ENCODE results near the gene LDLRAP1.

LDLRAP1 gene

DNA sequence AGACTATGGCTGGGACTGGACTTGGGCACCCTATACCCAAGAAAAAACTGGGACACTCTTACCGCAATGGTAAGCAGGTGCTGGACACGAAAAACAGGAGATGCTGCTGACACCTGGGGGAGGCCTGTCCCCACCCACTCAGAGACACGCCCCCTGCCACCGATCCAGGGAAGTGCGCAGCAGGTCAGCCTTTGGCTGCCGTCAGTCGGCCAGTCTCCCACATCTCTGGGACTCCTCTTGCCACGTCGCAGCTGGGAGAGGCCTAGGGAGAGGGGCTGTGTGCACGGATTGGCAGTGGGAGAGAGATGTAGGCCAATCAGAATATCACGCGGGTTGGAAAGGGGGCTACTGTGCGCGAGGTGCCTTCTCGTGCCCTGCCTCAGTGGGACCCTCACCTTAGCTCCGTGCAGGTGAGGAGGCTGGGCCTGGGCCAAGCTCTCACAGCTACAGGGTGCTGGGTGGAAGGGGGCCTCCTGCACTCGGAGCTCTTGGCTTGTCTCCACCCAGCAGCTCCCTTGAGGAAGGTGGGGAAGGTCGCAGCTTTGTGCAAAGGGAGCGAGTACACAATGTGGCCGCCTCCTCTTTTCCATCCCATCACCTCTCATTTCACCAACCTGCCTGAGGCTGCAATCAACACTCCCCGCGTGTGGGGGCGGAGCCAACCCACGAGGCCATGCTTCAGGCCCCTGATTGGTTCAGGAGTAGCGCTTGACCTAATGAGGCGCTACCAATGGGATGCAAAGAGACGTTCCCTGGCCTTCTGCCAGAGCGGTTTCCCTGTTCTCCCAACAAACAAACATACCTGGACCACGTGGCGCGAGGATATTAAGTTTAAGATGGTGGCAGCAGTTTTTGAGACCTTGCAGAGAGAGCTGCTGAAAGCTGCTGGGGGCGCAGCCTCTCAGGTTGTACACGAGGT is 25.7 kb upstream of the LDLRAP1 start:
- DNase-seq (no peak), ATAC-seq (replicated peaks) (no peak)
- no peak overlapping the region for H3K27ac Mint-ChIP-seq
- H3K4me1 Mint-ChIP-seq, result peaks cover 0 to 7% of the 10 kb centered on the region in 2 donors
- no peak overlapping the region for H3K4me3 Mint-ChIP-seq
- H3K27me3 Mint-ChIP-seq, result no peaks in the 10 kb centered on the region
- no peaks in the 10 kb centered on the region for H3K36me3 Mint-ChIP-seq
- H3K9me3 Mint-ChIP-seq, result no peaks in the 10 kb centered on the region

DNA sequence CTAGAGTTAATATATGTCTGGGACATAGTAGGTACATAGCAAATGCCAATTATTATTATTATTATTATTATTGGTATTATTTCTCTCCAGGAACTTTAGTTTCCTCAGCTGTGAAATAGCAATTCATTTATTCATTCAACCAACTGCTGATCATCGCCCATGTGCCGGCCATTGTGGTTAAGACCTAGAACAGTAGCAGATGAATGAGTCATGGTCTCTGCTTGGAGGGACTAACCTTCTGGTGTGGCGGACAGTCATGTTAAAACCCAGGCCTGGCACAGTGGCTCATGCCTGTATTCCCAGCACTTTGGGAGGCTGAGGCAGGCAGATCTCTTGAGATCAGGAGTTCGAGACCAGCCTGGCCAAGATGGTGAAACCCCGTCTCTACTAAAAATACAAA is 23.8 kb upstream of the LDLRAP1 start:
- H3K9me3 Mint-ChIP-seq, result no peaks in the 10 kb centered on the region
- no peak overlapping the region for H3K4me3 Mint-ChIP-seq
- H3K27me3 Mint-ChIP-seq, result no peaks in the 10 kb centered on the region
- ATAC-seq (replicated peaks) (no peak), DNase-seq (no peak)
- H3K36me3 Mint-ChIP-seq, result no peaks in the 10 kb centered on the region
- no peak overlapping the region for H3K27ac Mint-ChIP-seq
- peaks cover 0 to 7% of the 10 kb centered on the region in 2 donors for H3K4me1 Mint-ChIP-seq

DNA sequence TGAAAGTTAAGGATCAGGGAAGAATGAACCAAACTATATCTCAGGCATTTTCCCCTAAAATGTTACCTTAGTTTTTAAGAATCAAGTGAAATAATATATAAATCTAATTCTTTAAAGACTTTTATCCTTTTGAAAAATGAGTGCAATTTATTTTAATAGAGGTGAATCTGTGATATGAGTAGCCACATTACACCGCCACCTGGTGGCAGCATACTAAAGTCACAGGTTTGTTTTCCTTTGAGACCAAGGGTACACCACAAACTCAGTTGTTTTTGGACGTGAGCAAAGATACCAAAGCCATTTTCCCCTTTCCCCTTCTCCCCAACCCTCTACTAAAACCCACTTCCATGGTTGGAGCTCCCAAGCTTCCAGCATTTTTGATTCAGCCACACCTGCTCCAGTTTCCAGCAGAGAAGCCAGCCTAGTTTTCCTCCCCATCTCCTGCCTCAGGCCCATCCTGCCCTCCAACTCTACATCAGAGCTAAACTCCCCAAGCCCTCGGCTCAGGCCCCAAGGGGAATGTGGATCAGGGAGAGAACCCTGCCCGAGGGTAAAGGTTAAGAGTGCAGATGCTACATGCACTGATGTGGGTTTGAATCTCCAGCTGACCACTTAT is 22.9 kb upstream of the LDLRAP1 start:
- Mint-ChIP-seq H3K4me1 (peaks cover 0 to 7% of the 10 kb centered on the region in 2 donors), H3K27me3 (peaks cover 4% of the 10 kb centered on the region in 2 donors), H3K9me3 (peaks cover 4% of the 10 kb centered on the region in 2 donors), H3K4me3 (no peak overlapping the region), H3K27ac (no peak overlapping the region), H3K36me3 (no peaks in the 10 kb centered on the region)
- peak; percentile 60 to 63 for ATAC-seq (replicated peaks)
- no peak for DNase-seq

DNA sequence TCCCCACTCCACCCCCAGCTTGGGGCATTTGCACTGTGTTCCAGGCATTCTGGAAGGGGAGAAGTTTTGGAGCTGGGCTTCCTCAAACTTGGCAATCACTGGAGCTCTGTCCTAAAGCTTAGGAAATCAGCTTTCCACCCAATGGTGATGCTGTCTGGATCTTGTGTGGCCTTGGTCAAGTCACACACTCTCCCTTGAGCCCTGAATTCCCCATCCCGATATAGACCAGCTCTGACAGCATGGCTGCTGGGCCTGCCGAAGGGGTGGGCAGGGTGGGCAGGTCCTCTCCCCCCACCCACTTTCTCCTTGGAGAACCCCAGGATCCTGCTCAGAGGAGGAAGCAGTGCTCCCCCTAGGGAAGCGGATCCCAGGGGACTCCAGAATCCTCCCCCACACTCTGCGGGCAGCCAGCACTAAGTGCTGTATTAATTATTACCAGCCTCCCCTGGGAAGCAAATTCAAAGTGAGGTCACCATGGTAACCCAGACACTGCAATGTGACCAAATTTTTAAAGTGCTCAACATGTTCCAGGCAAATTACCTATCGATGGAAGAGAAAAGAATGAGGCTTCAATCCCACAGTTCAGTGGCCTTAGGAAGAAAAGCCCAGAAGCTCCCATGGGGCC is 21.3 kb upstream of the LDLRAP1 start:
- Mint-ChIP-seq H3K27ac (peak overlapping the region; percentile 47), H3K27me3 (peaks cover 4% of the 10 kb centered on the region in 2 donors), H3K9me3 (peaks cover 4% of the 10 kb centered on the region in 2 donors), H3K4me1 (peaks cover 0 to 7% of the 10 kb centered on the region in 2 donors), H3K4me3 (no peak overlapping the region), H3K36me3 (no peaks in the 10 kb centered on the region)
- DNase-seq (peak; percentile 18), ATAC-seq (replicated peaks) (peak; percentile 65 to 72)

DNA sequence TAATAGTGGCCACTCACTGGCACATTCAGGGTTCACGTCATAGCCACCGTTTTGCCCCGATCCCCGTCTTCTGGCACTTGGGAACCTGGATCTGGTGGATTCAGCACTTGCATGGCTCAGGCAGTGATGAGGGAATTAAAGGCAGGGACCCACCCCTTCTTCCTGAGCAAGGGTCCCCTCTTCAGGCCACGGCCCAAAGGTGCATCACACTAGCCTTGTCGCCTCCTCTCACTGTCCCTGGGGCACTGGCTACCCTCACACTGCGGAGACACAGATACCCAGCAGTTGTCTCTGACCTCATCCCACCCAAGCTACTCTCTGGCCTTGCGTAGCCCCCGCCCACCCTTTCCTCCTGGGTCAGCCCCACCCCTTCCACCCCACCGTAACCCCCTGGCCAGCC is 19.9 kb upstream of the LDLRAP1 start:
- Mint-ChIP-seq H3K27me3 (peaks cover 4% of the 10 kb centered on the region in 2 donors), H3K4me3 (no peak overlapping the region), H3K9me3 (peaks cover 4% of the 10 kb centered on the region in 2 donors), H3K4me1 (peaks cover 0 to 7% of the 10 kb centered on the region in 2 donors), H3K27ac (no peak overlapping the region), H3K36me3 (no peaks in the 10 kb centered on the region)
- DNase-seq (no peak), ATAC-seq (replicated peaks) (no peak)

DNA sequence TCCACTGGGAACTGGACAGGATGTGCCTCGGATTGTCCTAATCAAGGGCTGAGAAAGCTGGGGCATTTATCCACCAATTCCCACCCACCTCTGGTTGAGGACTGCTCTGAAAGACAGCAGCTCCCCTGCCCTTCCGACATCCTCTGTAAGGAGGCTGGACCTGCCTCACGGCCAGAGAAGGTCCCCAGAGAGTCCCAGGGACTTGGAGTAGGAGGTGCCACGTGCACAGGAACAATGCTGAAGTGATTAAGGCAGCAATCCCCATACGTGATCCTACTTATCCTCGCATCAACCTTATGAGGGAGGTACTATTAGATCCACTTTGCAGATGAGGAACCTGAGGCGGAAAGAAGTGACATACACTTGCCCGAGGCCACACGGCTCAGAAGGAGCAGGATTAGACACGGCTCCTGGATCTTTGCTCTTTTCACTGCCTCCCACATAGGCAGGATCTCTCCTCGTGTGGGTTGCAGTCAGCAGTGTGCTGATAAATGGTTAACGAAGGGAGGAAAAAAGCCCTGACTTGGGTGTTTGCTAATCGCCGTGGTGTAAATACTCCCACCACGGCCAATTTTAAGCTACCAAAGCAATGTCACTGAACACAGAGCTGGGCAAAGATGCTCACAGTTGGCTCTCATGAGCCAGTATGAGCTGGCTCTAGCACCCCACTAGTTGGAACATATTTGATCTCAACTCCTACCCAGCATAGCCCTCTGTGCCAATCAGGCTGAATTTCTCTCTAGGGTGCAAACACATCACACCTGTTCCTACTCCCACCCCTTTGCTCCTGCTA is 18.6 kb upstream of the LDLRAP1 start:
- ATAC-seq (replicated peaks) (no peak), DNase-seq (no peak)
- Mint-ChIP-seq H3K9me3 (peaks cover 4% of the 10 kb centered on the region in 2 donors), H3K36me3 (no peaks in the 10 kb centered on the region), H3K4me1 (peaks cover 0 to 10% of the 10 kb centered on the region in 2 donors), H3K27me3 (peaks cover 9 to 11% of the 10 kb centered on the region in 2 donors), H3K27ac (no peak overlapping the region), H3K4me3 (no peak overlapping the region)

DNA sequence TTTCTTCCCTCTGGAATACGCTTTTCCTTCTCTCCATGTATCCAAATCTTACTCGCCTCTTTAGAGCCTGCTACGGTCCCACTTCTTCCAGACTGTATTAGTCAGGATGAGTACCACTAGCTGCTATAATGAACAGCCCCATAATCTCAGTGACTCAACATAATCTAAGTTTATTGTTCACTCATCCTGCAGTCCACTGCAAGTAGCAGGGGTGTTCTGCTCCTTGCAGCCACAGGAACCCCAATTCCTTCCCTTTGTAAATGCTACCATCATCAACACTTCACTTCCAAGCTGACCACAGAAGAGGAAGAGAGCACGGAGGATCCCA is 18.1 kb upstream of the LDLRAP1 start:
- DNase-seq (no peak), ATAC-seq (replicated peaks) (no peak)
- peaks cover 9 to 11% of the 10 kb centered on the region in 2 donors for H3K27me3 Mint-ChIP-seq
- H3K4me3 Mint-ChIP-seq, result no peak overlapping the region
- peaks cover 4% of the 10 kb centered on the region in 2 donors for H3K9me3 Mint-ChIP-seq
- H3K4me1 Mint-ChIP-seq, result peaks cover 0 to 10% of the 10 kb centered on the region in 2 donors
- no peaks in the 10 kb centered on the region for H3K36me3 Mint-ChIP-seq
- H3K27ac Mint-ChIP-seq, result no peak overlapping the region

DNA sequence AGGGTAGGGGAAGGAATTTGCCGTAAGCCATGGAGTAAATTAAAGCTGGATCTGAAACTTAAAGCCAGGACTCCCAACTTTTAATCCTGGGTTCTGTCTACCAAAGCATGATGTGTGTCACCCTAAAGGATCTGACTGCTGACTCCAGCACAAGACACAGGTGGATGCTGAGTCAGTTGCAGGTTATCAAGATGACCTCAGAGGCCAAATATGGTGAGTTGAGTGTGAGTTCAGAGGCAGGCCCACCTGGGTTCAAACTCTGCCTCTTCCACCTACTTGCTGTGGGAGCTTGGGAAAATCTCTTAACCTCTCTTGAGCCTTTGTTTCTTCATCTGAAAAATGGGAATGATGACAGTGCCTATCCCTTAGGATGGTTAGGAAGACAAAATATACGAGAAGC is 16.7 kb upstream of the LDLRAP1 start:
- H3K36me3 Mint-ChIP-seq, result no peaks in the 10 kb centered on the region
- H3K4me3 Mint-ChIP-seq, result no peak overlapping the region
- peaks cover 4% of the 10 kb centered on the region in 2 donors for H3K9me3 Mint-ChIP-seq
- H3K27ac Mint-ChIP-seq, result no peak overlapping the region
- peaks cover 0 to 6% of the 10 kb centered on the region in 2 donors for H3K4me1 Mint-ChIP-seq
- H3K27me3 Mint-ChIP-seq, result peaks cover 9 to 11% of the 10 kb centered on the region in 2 donors
- DNase-seq (no peak), ATAC-seq (replicated peaks) (no peak)

DNA sequence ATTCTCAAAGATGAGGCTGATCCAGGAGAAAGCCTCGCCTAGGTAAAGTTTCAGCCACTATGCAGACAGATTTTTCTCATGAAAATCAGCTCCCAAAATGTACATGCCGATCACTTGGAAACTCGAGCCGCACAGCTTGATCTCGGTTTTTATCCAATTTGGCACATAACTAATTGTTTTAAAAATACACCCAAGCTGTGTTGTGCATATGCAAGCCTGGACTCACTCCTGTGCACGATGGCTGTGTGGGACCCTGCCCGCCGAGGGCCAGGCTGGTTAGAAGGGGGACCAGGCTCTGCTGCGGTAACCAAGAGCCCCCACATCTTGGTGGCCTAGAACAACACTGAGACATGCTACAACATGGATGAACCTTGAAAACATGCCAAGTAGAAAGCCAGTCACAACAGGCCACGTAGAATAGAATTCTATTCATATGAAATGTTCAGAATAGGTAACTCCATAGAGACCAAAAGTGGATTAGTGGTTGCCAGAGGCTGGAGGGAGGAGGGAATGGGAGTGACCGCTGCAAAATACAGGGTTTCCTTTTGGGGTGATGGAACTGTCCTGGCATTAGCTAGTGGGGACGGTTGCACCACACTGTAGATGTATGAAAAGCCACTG is 16.1 kb upstream of the LDLRAP1 start:
- DNase-seq, result no peak
- peaks cover 0 to 5% of the 10 kb centered on the region in 2 donors for H3K4me1 Mint-ChIP-seq
- H3K9me3 Mint-ChIP-seq, result peaks cover 4% of the 10 kb centered on the region in 2 donors
- H3K27ac Mint-ChIP-seq, result no peak overlapping the region
- peaks cover 9 to 11% of the 10 kb centered on the region in 2 donors for H3K27me3 Mint-ChIP-seq
- H3K36me3 Mint-ChIP-seq, result no peaks in the 10 kb centered on the region
- ATAC-seq (replicated peaks), result no peak
- H3K4me3 Mint-ChIP-seq, result no peak overlapping the region

DNA sequence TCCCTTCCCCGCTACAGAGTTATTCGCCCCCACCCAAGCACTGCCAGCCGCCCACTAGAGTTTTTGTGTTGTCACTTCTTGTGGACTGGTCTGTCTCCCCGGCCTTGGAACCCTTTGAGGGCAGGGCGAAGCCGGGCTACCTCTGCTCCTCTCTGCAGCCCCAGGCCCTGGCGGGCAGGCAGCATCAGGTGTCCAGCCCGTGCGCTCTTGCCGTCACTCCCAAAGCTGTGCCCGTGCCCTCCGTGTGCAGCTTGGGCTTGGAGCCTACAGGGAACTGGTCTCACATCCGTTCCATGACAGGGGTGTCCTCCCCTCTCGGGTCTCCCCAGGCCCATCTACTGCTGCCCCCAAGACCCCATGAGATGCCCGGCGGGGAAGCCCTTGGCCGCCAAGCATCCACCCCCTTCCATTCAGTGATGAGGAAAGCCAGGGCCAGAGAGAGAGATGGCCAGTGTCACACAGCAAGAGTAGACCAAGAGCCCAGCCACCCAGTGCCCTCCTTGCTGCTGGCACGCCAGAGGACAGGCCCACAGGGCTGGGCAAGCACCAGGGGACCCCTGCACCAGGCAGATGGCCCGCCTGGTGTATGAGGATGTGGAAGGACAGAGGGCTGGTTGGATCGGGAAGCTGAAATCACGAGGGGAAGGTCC is 15.3 kb upstream of the LDLRAP1 start:
- no peak overlapping the region for H3K4me3 Mint-ChIP-seq
- H3K4me1 Mint-ChIP-seq, result peaks cover 0 to 3% of the 10 kb centered on the region in 2 donors
- peaks cover 4% of the 10 kb centered on the region in 2 donors for H3K9me3 Mint-ChIP-seq
- ATAC-seq (replicated peaks) (no peak), DNase-seq (no peak)
- H3K36me3 Mint-ChIP-seq, result no peaks in the 10 kb centered on the region
- H3K27ac Mint-ChIP-seq, result no peak overlapping the region
- H3K27me3 Mint-ChIP-seq, result peaks cover 9 to 11% of the 10 kb centered on the region in 2 donors

DNA sequence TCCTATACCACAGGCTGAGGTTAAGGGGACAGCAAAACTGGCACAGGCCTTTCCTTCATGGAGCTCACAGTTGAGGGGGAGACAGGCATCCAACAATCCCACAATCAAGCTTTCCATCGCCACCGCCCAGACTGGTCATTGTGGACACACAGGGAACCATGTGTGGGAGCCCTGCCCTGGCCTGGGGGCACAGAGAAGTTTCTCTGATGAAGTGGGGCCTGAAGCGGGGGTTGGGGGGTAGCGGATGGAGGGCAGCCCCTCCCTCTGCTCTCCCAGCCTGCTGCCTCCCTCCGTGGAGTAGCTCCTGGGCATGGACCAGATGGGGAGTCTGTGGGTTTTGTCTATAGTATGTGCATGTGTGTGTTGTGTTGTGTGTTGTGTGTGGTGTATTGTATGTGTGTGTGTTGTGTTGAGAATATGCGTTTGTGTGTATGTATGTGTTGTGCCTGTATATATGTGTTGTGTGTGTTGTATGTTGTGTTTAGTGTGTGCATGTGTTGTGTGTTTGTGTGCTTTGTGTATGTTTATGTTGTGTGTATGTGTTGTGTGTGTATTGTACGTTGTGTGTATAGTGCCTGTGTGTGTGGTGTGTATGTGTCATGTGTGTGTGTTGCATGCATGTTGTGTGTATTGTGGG is 14.4 kb upstream of the LDLRAP1 start:
- DNase-seq, result no peak
- no peak for ATAC-seq (replicated peaks)
- no peaks in the 10 kb centered on the region for H3K36me3 Mint-ChIP-seq
- H3K4me3 Mint-ChIP-seq, result no peak overlapping the region
- H3K4me1 Mint-ChIP-seq, result peaks cover 0 to 3% of the 10 kb centered on the region in 2 donors
- H3K9me3 Mint-ChIP-seq, result peaks cover 4% of the 10 kb centered on the region in 2 donors
- H3K27me3 Mint-ChIP-seq, result peaks cover 9 to 11% of the 10 kb centered on the region in 2 donors
- H3K27ac Mint-ChIP-seq, result no peak overlapping the region

DNA sequence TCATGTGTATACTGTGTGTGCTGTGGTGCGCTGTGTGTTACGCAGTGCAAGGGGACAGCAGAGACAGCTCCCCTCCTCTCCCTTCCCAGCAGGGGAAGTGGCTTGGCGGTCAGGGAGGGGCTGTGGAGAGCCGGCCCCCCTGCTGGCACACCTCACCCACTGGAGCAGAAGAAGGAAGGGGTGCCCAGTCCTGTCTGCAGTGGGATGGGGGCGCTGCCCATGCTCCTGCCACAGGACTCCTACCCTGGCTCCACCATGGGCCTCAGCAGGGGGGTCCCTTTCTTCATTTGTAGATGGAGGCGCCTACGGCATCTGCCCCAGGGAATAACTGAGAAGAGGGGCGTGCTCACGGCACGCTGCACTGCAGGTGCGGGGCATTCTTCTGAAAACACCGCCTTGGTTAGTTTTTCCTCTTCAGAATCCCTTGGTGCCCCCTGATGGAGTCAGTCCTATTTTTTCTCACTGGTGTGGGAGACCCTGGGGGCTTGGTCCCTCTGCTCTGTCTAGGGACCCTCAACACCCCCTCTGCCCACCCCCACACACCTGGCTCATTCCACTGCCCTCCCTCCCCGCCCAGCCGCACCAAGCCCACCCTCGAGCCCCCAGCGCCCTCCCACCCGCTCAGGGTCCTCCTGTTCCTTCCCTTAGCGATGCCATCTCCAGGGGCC is 13.8 kb upstream of the LDLRAP1 start:
- Mint-ChIP-seq H3K27ac (no peak overlapping the region), H3K4me1 (peaks cover 0 to 3% of the 10 kb centered on the region in 2 donors), H3K9me3 (peaks cover 4% of the 10 kb centered on the region in 2 donors), H3K27me3 (peaks cover 9 to 11% of the 10 kb centered on the region in 2 donors), H3K4me3 (no peak overlapping the region), H3K36me3 (no peaks in the 10 kb centered on the region)
- DNase-seq (no peak), ATAC-seq (replicated peaks) (peak; percentile 12 to 33)

All from stimulated activated naive B cell treated with anti-CD40 and anti-IgM and Interleukin-4, amounts not matched to agents 10 μg/mL and 1 μg/mL and 100 μg/mL, for 72 hours (primary cell).